GM19035 (cell line): ENCODE results near the gene MYO1B.

ENCODE experiments used
- ATAC-seq: cut with Tn5 transposase; IDR thresholded peaks from one replicate; pipeline ENCODE4 v1.9.1; 2021; ENCODE audit not compliant: unreplicated experiment

Gene MYO1B

DNA sequence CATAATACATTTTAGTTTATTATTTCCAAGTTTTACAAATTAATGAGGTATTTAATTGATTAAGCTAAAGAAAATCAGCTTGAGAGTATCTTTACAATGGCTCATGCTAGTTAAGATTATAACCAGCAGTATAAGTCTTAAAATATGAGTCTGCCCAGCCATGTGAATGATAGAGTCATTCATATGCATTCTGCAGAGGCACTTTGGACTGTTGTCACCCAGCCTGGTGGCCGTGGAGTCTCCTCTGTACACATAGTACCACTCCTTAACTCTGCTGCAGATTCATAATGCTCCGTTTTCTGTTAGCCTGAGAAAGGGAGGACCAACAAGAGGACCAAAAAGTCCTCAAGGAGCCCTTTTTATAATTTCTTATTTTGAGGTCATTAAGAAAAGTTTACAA lies 148.8 kb downstream of the MYO1B start:
- ATAC-seq: no peak

DNA sequence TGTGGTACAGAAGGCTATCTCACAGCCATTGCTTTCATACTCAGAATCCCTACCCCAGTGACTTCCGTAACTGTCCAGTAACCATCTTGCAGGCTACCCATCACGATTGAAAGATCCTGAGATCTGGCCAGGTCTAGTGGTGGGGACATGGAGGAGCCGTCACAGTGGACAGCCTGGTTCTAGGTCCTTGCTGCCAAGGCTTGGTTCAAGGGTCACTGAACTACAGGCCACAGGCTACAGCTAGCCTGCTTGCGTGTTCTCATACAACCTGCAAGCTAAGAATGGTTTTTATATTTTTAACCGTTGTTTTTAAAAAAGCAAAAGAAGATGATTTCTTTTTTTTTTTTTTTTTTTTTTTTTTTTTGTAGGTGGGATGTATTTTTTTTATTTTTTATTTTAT lies 151.6 kb downstream of the MYO1B start:
- ATAC-seq: no peak

DNA sequence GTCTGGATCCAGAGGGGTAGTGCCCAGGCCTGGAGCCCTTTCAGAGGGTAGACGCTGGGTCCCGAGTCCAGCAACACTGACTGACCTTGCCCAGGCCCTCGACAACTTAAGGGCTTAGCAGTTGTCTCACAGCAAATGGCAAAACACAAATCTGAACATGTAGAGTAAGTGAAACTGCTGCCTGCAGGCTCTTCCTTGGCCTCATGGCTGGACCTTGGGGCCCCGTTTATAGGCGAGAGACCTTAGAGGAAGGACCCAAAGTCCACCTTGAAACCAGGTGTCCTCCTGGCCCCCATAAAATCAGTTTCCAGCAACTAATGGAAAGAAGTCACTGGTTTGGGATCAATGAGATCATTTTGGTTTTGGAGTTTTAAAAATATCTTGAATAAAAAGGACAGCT lies 154.4 kb downstream of the MYO1B start:
- no peak for ATAC-seq

DNA sequence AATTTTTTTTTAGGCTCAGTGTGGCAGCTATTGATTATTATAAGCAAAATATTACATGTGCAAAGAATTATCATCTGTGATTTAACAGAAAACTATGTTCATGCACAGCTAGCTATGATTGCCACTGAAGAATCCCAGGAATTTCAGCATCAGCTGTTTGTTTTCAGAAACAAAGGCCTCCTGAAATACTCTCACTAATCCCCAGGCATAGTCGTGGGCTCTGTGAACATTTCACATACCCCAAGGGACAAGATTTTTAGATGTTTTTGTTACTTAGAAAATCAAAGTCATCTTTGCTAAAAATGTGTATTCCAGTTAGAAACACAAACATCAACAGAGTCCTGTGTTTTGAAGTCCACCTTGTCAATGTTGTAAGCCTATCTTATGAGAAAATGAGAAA lies 156.1 kb downstream of the MYO1B start:
- no peak for ATAC-seq

DNA sequence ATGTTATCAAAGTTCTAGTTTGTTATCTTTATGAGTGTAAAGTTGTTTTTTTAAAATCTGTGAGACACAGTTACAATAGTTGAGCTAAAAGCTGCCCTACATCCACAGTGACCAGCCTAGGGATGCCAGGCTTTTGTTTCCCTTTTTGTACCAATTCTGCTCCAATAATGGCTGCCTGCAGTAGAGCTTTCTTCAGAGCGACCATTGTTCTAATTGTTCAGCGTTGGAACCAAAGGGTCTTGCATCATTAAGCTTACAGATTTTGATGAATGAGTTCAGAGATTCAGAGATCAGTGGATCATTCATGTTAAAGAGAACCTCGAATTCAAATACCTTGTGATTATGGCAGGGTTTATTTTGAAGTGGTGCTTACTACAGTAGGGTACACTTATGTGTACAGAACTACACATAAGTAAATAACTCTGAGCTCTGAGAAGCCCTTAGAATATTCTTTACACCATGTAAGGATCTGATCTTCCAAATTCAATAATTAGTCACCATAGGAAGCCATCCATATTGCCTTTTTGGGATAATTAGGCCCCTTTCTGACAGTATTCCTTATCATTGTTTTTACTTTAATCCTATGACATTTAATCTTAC lies 157.9 kb downstream of the MYO1B start:
- ATAC-seq: no peak

DNA sequence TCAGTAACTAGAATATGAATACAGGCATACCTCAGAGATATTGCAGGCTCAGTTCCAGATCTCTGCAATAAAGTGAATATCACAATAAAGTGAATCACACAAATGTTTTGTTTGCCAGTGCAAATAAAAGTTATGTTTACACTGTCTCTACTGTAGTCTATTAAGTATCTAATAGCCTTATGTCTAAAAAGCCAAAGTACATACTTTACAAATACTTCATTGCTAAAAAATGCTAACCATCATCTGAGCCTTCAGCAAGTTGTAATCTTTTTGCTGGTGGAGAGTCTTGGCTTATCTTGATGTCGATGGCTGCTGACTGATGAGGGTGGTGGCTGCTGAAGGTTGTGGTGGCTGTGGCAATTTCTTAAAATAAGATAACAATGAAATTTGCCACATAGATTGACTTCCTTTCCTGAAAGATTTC lies 159.4 kb downstream of the MYO1B start:
- no peak for ATAC-seq

DNA sequence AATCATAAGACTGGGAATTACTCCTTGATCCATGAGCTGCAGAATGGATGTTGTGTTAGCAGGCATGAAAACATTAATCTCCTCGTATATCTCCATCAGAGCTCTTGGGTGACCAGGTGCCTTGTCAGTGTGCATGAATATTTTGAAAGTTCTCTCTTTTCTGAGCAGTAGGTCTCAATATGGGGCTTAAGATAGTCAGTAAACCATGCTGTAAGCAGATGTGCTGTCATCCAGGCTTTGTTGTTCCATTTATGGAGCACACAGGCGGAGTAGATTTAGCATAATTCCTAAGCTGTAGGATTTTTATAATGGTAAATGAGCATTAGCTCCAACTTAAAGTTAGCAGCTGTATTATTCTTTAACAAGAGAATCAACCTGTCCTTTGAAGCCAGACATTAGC lies 160.3 kb downstream of the MYO1B start:
- ATAC-seq: no peak

DNA sequence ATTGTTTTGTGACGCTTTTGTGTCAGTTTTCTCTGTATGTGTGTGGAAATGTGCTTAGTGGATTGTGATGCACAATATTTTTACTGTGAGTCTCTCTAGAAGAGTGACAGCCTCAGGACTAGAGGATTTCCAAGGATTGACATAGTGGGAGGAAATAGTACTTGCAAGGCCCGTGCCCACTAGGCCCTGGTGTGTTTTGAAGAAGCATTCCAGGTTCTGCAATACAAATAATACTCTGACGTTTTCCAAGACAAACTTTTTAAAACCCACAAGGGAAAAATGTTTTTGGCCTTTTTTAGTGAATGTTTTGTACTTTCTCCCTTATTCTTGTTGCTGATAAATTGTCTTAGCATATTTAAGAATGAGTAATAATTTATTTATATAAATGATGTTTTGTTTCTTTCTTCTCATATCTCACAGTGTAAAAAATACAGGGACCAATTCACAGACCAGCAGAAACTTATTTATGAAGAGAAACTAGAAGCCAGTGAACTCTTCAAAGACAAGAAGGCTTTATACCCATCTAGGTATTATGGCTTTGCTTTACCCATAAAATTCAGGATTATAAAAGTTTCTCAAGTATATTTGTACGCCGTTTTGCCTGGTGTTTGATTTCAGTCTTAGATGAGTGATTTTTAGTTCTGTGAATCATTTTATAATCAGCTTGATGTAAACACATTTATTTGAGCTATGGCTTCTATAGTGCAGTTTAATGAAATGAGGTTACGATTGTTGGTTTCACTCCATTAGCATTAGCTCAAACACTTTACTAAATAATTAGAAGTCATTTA lies 165.6 kb downstream of the MYO1B start:
- no peak for ATAC-seq

DNA sequence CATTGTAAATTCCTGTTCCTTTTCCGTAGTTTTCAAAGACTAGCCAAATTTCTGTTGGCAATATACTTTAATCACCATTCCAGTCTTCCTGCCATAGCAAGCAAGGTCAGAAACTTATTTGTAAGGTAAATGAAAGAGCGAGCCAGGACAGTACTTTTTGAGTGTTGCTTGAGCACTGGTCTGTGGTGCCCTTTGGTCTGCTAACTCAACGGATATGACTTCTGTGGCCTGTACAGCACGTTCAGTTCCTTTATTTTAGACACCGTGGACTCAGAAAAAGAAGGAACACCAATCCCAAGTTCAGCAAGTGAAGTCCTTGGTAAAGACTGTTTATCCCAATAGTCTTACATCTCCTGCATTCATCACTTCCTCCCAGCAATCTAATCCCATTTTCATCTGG lies 166.3 kb downstream of the MYO1B start:
- no peak for ATAC-seq

DNA sequence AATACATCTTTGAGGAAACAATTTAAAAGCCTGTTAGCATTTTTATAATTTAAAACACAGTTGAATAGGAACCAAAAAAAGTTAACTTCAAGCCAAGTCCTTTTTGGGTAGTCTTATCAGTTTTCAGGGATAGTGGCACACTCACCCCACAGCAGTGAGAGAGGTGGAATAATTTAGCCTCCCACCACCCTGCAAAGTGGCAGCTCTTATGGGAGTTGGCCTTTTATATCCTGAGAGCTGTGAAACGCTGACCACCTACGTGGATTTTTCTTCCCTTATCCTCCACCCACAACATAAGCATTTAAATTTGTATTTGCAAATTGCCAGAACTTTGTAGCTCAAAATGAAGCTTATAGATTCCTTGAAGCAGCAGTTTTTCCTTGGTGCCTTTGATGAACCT lies 167.1 kb downstream of the MYO1B start:
- no peak for ATAC-seq

DNA sequence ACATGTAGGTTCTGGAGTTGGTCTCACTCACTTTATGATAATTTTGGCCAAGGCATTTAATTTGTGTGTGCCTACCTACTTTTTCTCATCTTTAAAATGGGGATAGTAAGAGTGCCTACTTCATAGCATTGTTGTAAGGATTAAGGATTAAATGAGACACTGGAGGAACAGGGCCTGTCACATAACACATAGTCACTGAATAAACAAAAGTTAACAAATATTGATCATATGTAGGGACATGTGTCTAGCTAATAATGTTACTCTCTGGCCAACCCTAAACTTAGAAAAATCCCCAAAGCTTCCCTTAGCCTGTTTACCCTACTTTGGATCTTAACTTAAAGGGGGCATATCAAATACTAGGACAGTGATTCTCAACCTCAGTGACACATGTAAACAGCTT lies 169.9 kb downstream of the MYO1B start:
- ATAC-seq: no peak

DNA sequence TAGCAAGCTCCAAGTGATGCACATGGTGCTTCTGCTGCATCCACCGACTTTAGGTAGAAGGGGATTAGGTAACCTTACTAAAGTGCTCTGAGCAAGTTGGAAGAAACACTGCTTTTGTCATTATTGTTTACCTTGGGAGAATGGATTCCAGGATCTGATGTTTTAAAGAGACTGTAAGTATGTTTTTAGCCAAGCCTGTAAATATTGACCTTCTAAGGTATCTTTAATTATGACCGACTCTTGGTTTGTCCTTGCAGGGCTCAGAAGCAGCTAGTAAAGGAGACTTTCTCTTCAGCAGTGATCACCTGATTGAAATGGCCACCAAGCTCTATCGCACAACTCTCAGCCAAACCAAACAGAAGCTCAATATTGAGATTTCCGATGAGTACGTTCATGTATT lies 170.7 kb downstream of the MYO1B start:
- no peak for ATAC-seq

DNA sequence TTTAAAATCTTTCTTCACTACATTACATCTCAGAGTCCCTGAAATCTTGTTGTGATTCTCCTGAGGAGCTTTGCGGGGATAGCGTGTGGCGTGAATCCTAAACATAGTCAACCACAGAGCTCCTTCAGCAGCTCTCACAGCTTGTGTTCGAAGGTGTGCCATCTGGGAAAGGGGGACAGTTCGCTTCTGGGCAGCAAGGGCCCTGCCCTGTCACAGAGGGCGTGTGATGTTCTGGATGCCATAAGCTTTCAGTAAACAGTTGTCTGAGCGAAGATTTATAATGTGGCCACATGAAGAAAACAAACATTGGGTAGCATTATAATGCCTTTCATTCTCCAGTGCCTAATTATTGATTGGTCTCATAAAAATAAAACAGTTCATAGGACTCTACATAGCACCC lies 172.5 kb downstream of the MYO1B start:
- no peak for ATAC-seq

DNA sequence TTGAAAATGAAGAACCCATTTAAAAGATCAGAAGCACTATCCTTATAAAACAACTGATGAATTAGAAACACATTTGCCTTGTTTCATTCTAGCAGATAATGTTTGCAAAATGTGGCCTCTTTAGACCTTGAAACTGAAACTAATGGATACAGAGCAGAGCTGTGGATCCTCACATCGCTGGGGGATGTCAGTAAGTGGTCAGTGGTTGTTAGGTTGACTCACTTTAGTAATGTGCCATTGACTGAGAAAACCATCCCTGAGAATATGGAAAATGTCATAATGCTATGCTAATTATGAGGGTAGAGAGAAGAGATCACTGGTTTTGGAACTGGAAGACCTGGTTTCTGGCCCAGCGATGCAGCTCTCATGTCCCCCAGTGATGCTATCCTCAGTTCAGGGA lies 176.7 kb downstream of the MYO1B start:
- no peak for ATAC-seq

DNA sequence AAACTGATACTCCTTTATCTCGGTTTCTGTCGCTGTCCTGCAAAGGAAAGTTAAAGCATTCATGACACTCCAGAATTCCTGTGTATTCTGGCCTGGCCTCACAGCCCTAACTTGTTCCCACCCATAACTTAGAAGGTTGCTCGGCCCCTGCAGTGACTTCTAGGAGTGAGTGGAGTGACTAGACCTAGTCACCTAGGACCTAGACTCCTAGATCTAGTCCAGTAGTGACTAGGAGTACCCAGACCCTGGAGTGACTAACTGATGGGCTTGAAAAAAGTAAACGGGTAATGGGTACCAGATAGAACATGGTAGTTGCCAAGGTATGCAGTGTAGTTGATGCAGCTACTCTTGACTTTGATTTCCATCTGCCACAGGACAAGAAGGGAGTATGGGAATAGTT lies 181.8 kb downstream of the MYO1B start:
- ATAC-seq: no peak

DNA sequence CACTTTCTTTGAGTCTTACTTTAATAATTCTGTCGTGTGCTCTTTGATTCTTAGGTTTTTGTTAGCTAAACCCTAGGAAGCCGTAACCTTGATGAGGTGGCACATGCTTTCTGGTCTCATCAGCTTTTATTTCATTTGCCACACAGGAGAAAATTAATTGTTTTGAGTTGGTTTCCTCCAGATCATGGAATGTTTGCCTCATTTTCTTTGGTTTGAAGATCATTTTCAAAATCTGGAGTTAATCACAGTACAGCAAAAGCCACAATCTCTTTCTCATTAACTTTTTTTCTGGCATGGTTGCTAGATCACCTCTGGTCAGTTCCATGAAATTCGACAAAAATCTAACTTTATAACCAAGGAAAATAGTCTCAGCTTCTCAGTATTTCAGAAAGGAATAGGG lies 182.9 kb downstream of the MYO1B start:
- ATAC-seq: no peak

DNA sequence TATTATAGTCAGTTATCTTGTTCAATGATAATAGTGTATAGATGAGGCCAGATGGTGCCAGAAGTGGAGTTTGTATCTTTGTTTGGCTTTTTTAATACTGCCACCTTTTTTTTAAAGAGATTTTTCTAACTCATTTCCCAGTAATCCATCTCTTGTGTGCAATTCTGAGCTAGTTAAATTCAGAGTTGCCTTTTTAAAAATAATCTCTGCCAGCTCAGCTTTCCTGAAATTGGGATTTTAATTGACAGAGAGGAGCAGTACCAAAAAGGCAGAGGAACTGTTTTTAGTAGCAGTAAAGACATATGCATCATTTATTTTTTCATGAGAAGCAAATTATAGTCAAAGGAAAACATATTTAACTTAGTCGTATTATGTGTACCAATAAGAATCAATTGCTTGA lies 185.3 kb downstream of the MYO1B start:
- ATAC-seq: no peak

DNA sequence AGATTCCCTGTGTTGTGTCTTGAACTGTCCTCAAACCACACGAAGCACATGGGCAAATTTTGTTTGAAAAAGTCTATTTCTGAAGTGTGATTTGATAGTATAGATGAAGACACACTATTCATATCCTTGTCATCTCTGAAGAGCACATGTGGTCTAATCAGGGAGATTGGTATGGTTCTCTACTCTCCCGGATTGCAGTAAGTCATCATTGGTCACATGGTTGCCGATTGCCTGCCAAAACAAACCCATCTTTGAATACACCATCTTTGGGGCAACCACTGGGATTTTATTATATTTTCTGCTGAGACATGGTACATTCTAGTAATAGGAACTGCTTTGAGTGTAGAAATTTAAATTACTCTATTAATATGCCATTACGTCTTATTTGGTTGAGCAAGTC lies 186.9 kb downstream of the MYO1B start:
- ATAC-seq: no peak

DNA sequence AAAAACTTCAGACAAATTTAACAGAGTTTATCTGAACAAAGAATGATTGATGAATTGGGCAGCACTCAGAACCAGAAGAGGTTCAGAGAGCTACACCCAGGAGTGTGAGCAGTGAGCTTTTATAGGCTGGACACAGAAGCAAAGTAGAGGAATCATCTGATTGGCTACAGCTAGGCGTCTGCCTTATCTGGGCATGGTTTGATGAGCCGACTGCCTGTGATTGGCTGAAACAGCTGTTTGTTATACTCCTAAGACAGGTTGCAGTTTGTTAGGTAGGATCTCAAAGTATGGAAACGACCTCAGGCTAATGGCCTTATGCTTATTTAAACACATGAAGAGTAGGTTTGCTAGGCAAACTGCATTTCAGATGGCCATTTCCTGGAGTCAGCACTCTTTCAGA lies 188.9 kb downstream of the MYO1B start:
- no peak for ATAC-seq

DNA sequence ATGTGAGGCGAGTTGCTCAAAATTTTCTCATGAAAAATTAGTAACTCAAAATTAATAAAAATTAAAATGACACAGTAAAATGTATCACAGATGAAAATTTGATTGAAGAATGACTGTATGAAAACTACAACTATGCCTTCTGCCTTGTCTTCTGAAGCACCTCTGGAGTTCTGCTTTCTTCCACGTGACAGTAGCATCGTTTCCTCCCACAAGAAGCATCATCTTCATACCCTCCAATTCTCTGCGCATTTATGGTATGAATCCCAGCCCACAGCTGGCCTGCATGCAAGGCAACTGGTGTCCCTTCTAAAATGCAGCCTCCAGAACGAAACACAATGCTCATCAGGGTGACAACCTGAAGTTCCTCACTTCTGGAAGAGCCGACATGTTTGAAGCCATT lies 189.9 kb downstream of the MYO1B start:
- ATAC-seq: no peak

DNA sequence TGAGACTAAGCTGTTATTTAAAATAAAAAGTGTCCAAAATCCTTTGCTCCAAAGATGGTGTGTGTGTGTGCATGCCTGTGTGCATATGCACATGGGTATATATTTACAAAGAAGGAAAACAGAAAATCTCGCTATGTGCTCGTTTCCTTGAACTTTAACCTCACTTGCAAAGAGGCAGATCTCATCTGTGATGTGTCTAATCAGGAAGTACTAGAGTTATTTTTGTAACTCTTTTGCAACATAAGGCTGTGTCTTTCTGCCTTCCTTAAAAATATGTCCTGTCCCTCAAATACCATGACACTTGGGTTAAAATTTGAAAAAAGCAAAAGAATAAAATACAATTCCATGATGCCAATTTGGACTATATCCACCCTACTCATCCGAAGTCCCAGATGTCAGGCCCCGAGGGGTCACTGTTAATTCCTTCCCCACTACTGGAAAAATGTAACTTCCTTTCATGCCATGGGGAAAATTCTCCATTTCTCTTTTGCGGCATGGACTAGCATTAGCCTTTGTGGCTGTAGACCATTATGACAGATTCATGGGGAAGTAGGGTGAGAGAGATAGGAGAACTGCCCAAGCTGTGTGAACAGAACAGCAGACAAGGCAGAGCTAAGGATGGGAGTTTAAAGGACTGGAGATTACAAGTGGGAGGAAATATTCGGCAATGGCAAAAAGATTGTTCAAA lies 191.3 kb downstream of the MYO1B start:
- no peak for ATAC-seq

DNA sequence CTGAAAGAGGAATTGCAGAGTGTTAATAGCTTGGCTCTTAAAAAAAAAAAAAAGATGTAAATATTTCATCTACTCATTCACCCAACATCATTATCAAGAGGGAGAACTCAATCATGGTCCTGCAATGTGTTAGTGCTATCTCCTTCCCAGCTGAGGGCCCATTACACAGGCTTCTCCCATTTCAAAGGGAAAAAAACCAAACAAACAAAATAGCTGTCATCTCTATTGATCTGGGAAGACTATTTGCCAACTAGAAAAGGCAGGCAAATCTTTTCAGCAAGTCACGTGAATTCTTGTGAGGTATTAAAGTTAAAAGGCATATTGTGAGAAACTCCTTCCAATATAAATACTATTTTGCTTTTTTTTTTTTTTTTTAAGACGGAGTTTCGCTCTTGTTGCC lies 194.3 kb downstream of the MYO1B start:
- no peak for ATAC-seq
